Adrenal gland (tissue), 12 donors: ENCODE results near the gene CREB5. TPM values are rescaled to one million over a fixed set of nuclear protein-coding genes. Genes with fewer than 3 reads are reported as not detected.

ENCODE experiments used
- DNase-seq, 7 donors: peaks; one replicate each; pipeline ENCODE4 v3.0.0-alpha.2; 2019 to 2020
- H3K27ac ChIP-seq, 5 donors: fragments of 200-600 bp; sonication (generic) in 4 of 5; 1 replicate in 3 of 5; 2 replicates in 2 of 5; pipeline versions ENCODE4 v1.5.1 to v1.8.0; 2016 to 2020; ENCODE audit warnings: mild to moderate bottlenecking in 1 of 5
- H3K27me3 ChIP-seq: fragments of 200-600 bp; 2 replicates; pipeline ENCODE4 v1.8.0; 2021
- H3K36me3 ChIP-seq, 2 donors: fragments of 200-600 bp; replicated peaks in 1 of 2; 1 replicate in 1 of 2; 2 replicates in 1 of 2; pipeline versions ENCODE4 v1.5.1 to v1.8.0; 2018 to 2022
- H3K4me1 ChIP-seq, 2 donors: fragments of 200-600 bp; replicated peaks in 1 of 2; 1 replicate in 1 of 2; 2 replicates in 1 of 2; pipeline versions ENCODE4 v1.5.1 to v1.8.0; 2018 to 2021
- H3K4me3 ChIP-seq, 4 donors: fragments of 200-600 bp; sonication (generic) in 3 of 4; one replicate each; pipeline ENCODE4 v1.5.1; 2016 to 2018
- H3K9me3 ChIP-seq, 3 donors: fragments of 200-600 bp; sonication (generic) in 1 of 3; replicated peaks in 1 of 3; 1 replicate in 2 of 3; 2 replicates in 1 of 3; pipeline versions ENCODE4 v1.5.1 to v1.8.0; 2016 to 2021
- POLR2A ChIP-seq, 2 donors: fragments of 450-650 bp; IDR thresholded peaks; one replicate each; pipeline ENCODE4 v1.6.1; 2017; ENCODE audit warnings: antibody characterized with exemption in 2 of 2, mild to moderate bottlenecking in 2 of 2, moderate library complexity in 1 of 2
- WGBS, 4 donors: extraction: QIAGEN DNeasy Blood & Tissue Kit in 2 of 4; methylation state at CpG; one replicate each; pipeline versions ENCODE4 v1.1.5 to v1.1.7; 2013 to 2017; 5-methylcytosine and 5-hydroxymethylcytosine counted together
- intact Hi-C, 2 donors: fragments of 100-400 bp; cut with DNase I; formaldehyde crosslinking; loops; one replicate each; pipeline versions ENCODE4 v1.14.1 to v1.15.0; 2022 to 2023
- polyA plus RNA-seq, 3 donors: library from polyadenylated mRNA; stranded (reverse); fragments of 200-250 nt in 2 of 3; fragments of 350-450 nt in 1 of 3; fragmentation: Illumina TruSeq in 1 of 3; extraction: RNeasy Lipid Tissue Mini Kit (QIAGEN cat#74804) in 1 of 3; gene quantifications; one replicate each; pipeline ENCODE4 v1.2.3, GENCODE V29; 2013 to 2014
- total RNA-seq, 9 donors: library from RNA; depleted of rRNA in 4 of 9; stranded (reverse); fragments of >200 nt in 4 of 9; fragments of 120-200 nt in 1 of 9; fragmentation: NEBNext Ultra II Directional in 1 of 9; extraction: Animal tissue kit (Norgen Biotek cat#: 25700) in 1 of 9; gene quantifications; one replicate each; pipeline versions ENCODE4 v1.1.0 to v1.2.4, GENCODE V29; 2013 to 2023
- TF ChIP-seq, protein P1 (sequence below), 6 experiments: fragments of 450-650 bp in 4 of 6; fragments of 200-600 bp in 2 of 6; sonication (generic) in 1 of 6; IDR thresholded peaks; 1 replicate in 5 of 6; 2 replicates in 1 of 6; pipeline versions ENCODE4 v1.5.1 to v1.8.0; 2016 to 2021; ENCODE audit warnings: antibody characterized with exemption in 6 of 6, mild to moderate bottlenecking in 2 of 6, moderate library complexity in 1 of 6
- donor health status: healthy with polysubstance abuse.
- donor health status: Bipolar disorder and iron deficiency.
- donor health status: DM: yes; HTN: yes; CAD: no.
- donor health status: DM: no; HTN: no; CAD: no.
- donor health status: DM: no; HTN: no; CAD: no.
- donor health status: DM: yes; HTN: yes; CAD: no.

CREB5 gene
- total and polyA plus RNA-seq, 12 donors, result 0.69 to 5.4 (median 1.3) TPM

DNA sequence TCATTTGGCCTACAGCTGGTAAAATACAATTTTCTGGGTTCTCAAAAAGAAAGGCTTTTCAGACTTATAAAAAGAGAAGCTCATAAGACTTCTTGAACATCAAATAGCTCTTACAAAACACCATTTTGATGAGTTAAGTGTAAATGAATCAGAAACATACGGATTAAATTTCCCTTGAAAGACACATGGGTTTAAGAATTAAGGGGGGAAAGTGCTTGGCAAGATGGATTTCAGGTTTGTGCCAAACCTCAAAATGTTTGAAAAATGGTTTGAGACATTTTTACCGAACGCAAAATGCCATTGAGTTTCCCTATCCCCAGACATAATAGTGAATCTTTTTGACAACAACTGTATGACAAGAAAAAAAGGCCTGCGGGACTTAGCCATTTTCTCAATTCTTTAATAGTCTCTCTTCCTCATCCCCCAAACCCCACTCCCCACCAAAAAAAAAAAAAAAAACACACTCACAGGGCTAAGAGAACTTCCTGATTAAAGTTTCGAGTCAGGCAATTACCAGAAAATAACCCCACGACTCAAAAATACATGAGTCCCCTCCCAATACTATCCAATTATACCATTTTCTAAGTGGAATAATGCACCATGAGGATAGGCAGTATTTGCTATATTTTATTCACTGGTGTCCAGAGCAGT lies 285.7 kb downstream of the CREB5 start:
- no peak for TF ChIP-seq POLR2A (IDR thresholded peaks at IDR 0.05)
- TF ChIP-seq, protein P1, sequence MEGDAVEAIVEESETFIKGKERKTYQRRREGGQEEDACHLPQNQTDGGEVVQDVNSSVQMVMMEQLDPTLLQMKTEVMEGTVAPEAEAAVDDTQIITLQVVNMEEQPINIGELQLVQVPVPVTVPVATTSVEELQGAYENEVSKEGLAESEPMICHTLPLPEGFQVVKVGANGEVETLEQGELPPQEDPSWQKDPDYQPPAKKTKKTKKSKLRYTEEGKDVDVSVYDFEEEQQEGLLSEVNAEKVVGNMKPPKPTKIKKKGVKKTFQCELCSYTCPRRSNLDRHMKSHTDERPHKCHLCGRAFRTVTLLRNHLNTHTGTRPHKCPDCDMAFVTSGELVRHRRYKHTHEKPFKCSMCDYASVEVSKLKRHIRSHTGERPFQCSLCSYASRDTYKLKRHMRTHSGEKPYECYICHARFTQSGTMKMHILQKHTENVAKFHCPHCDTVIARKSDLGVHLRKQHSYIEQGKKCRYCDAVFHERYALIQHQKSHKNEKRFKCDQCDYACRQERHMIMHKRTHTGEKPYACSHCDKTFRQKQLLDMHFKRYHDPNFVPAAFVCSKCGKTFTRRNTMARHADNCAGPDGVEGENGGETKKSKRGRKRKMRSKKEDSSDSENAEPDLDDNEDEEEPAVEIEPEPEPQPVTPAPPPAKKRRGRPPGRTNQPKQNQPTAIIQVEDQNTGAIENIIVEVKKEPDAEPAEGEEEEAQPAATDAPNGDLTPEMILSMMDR (IDR thresholded peaks at IDR 0.05), result no peak
- Histone ChIP-seq H3K9me3 (no peaks in the 10 kb centered on the region), H3K27me3 (no peaks in the 10 kb centered on the region), H3K4me3 (no peak overlapping the region), H3K27ac (no peak overlapping the region), H3K36me3 (no peaks in the 10 kb centered on the region), H3K4me1 (no peaks in the 10 kb centered on the region)
- no peak for DNase-seq
- 62 to 69% (median 65%) methylated on average over 6 of the region's 6 CpGs for WGBS, 4 donors
- intact Hi-C loops, result no loop called here

DNA sequence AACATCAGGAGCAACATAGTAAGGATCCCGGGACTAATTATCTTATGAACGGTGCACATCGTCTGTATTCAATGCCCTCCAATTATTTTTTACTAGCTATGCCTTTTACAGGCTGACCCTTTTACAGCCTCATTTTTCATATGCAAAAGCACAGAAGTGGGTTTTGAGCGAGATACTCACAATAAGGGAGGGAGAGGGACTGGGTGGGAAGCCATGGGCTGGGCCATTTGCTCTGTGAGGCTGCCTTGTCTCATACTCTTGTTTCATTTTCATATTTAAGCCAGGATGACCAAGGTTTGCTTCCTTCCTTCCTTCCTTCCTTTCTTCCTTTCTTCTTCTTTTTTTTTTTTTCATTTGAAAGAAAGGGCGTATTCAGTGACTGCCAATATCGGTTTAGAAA lies 286.5 kb downstream of the CREB5 start:
- 69 to 84% (median 75%) methylated on average over 6 of the region's 6 CpGs for WGBS, 4 donors

DNA sequence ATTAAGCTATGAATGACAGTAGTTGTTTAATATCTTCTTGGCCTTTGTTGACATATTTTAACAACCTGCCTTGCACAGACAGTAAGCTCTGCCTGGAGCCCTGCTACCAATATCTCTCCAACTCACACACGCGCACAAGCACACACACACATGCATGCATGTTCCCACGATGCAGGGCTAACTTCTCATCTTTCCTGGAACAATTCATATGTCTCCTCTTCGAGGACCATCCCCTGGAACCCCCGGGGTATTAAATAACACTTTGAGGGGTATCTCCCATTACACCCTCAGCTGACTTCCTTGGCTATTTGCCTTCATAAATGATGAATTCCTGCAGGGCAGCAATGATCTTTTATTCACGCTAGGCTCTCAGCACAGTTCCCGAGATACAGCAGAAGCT lies 287.8 kb downstream of the CREB5 start:
- intact Hi-C loops, result no loop called here
- Histone ChIP-seq H3K4me1 (no peaks in the 10 kb centered on the region), H3K9me3 (no peaks in the 10 kb centered on the region), H3K27ac (no peak overlapping the region), H3K36me3 (no peaks in the 10 kb centered on the region), H3K4me3 (no peak overlapping the region), H3K27me3 (no peaks in the 10 kb centered on the region)
- no peak for DNase-seq
- no peak for TF ChIP-seq POLR2A (IDR thresholded peaks at IDR 0.05)
- TF ChIP-seq, protein P1 (IDR thresholded peaks at IDR 0.05), result no peak
- WGBS, 4 donors, result 69 to 82% (median 81%) methylated on average over 7 of the region's 7 CpGs

More for the DNA sequence above, 286.5 kb downstream of the CREB5 start:
- H3K4me1 ChIP-seq, result no peaks in the 10 kb centered on the region
- no peaks in the 10 kb centered on the region for H3K36me3 ChIP-seq
- TF ChIP-seq, protein P1 (IDR thresholded peaks at IDR 0.05), result no peak
- TF ChIP-seq POLR2A (IDR thresholded peaks at IDR 0.05), result no peak
- DNase-seq, result no peak
- H3K27ac ChIP-seq, result no peak overlapping the region
- H3K27me3 ChIP-seq, result no peaks in the 10 kb centered on the region
- no peaks in the 10 kb centered on the region for H3K9me3 ChIP-seq
- no peak overlapping the region for H3K4me3 ChIP-seq
- intact Hi-C loops, result no loop called here

DNA sequence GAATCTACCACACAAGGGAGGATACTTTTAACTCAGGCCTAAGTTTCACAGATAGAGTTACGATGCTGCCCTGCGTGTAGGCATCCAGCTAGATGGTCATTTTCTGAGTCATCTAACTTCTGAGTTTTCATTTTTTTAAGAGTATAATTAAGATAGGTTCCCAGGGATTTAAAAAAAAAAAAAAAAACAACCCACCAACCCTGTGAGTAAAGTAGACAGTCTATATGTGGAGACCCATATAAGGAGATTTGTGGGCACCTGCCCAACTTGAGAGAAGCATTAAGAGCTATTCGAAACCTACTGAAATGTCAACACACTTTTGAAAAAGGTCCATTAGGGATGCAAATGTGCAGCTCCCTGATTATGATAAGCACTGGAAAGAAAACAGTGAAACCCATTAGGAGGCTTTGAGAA lies 288.5 kb downstream of the CREB5 start:
- no peak for TF ChIP-seq POLR2A (IDR thresholded peaks at IDR 0.05)
- TF ChIP-seq, protein P1 (IDR thresholded peaks at IDR 0.05), result no peak
- H3K27me3 ChIP-seq, result no peaks in the 10 kb centered on the region
- DNase-seq, result no peak
- H3K4me3 ChIP-seq, result no peak overlapping the region
- no peaks in the 10 kb centered on the region for H3K9me3 ChIP-seq
- intact Hi-C loops, result no loop called here
- no peaks in the 10 kb centered on the region for H3K4me1 ChIP-seq
- H3K27ac ChIP-seq, result no peak overlapping the region
- 90 to 92% (median 91%) methylated on average over 3 of the region's 3 CpGs for WGBS, 4 donors
- H3K36me3 ChIP-seq, result no peaks in the 10 kb centered on the region
